ENCODE measurements around the gene BMF.
"Not testable (repeated sequence)": the region's sequence is repeated elsewhere in the genome, so short reads cannot be mapped to it uniquely, and the experiment has no call there.

The BMF gene

DNA sequence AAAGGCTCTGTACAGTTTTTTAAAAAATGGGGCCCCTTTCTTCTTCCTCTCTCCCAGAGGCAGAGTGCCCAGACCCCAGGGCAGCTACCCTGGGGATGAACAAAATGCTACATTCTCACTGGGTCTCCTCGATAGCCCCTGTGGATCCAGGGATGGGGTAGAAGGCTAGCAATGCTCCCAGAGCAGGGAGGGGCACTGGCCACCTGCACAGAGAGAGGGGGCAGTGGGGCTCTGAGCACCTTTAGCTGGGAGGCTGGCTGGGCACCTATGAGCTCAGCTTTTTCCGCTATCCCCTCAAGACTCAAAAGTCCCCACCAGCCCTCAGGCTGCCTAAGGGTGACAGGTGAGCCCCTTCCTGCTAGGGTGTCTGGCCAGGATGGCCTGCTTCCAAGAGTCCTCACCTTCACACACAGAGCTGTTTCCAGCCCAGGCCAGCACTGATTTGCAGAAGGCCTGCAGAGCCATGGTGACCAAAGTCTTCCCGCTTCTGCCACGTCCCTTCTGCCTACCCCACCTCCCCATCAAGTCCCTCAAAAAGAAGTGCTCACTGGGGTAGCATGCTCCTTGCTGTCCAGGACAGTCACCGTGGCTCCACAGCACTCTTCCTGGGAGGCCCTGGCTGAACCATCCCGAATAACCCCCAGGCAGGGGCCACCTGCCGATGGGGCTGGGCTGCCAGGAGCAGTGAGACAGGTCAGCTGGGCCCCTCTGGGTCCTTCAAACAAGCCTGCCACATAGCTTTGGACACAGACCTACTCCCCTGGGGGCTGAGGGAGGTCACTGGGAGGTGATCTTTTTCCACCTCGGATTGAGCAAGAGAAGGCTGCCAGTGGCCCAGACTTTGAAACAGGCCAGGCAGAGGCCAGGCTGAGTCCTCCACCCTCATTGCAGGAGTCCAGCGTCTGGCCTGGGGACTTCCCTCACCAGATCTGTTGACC lies 20.4 kb downstream of the BMF start:
- DNase-seq (ENCODE audit: low spot score) = no peak

- DNase-seq (ENCODE audit: low spot score) = no peak
These were observed 21.4 kb downstream of the BMF start for GRCh38 chr15:40087068-40087810.

- no peak for DNase-seq (ENCODE audit: low spot score)
These were observed 23.4 kb downstream of the BMF start for GRCh38 chr15:40085266-40085665.

DNA sequence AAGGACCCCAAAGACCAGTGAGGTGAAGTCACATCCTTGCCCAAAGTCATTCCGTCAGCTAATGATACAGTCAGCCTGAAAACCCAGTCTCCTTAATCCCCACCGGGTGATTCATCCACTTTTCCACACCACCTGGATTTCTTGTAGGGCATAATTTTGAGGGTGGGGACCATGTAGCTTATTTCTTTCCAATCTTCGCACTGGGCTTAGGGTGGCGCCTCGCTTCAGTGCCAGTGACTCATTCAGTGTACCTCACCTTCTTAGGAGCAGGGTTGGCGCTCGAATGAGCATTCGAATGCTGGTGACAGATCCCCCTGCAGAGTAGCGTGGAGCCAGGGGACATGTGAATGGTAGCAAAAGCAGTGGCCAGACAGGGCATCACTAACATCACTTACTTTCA lies 24.0 kb downstream of the BMF start:
- DNase-seq (ENCODE audit: low spot score) = no peak

- no peak for DNase-seq (ENCODE audit: low spot score)
These were observed 26.3 kb downstream of the BMF start for GRCh38 chr15:40082195-40082883.

- no peak for DNase-seq (ENCODE audit: low spot score)
These were observed 26.9 kb downstream of the BMF start for GRCh38 chr15:40081691-40082194.

DNA sequence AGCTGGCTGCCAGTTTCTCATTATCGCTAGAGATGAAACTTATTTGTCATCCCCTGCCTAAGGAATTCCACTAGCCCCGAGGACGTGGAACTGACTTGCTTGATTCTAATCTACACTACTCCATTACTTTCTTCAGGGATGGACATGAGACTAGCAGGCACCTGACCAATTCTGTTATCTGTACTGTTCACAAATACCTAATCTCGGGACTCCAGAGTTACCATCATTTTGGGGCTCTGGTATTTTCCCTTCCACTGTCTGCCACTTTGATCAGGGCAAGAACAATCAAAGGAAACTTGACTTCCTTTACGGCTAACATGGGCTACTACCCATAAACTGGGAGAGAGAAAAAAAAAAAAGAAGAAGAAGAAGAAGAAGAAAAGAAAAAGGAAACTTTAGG lies 27.8 kb downstream of the BMF start:
- no peak for DNase-seq (ENCODE audit: low spot score)

DNA sequence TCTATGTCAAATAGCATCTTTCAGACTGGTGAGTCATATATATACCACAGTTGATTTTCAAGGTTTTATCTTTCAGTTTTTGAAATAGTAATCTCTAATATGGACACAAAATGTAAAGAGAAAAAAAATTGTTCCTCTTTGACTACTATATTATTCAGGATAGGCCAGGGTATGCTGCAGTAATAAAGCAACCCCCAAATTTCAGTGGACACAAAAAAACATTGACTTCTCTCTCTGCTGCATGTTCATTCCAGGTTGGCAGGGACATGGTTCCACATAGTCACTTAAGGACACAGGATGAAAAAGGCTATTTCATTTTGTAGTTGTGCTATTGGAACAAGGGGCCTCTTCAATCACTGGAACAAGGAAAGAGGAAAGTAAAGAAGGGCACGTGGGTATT lies 28.6 kb downstream of the BMF start:
- no peak for DNase-seq (ENCODE audit: low spot score)

GRCh38 chr15:40079456-40079855 lies 29.2 kb downstream of the BMF start:
- DNase-seq (ENCODE audit: low spot score) = no peak

DNA sequence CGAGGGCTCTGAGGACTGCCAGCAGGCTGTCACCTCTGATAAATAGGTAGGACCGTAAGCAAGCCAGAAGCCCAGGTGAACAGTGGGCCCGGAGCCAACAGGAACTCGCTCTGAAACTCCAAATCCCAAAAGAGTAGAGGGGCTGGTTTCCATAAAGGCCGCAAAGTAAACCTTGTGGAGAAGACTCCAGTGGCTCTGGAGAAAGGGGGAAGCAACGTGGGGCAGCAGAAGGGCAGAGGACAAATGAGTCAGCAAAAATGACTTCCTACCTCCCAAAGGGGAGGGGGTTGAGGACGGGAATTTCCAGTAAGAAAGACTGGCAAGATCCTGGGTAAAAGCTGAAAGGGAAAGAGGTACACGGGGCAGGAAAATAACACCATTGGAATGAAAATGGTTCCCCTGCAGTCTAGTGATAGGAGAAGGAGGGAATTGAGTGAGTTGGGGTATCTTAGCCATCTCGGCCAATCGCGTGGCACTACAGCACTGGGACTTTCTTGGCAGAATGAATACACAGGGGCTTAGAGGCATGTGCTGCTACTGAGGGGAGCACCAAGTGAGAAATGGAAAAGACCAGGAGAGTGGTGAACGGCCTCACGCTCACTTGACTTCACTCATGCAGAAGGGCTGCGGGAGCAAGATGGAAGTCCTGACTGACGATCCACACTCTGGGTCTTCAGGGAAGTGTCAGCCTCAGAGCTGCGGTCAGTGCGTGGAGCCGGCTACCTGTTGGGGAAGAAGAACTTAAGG lies 33.2 kb downstream of the BMF start:
- DNase-seq (ENCODE audit: low spot score) = no peak

- not testable (repeated sequence) for DNase-seq (ENCODE audit: low spot score)
These were observed 34.0 kb downstream of the BMF start for GRCh38 chr15:40074656-40075055.

DNA sequence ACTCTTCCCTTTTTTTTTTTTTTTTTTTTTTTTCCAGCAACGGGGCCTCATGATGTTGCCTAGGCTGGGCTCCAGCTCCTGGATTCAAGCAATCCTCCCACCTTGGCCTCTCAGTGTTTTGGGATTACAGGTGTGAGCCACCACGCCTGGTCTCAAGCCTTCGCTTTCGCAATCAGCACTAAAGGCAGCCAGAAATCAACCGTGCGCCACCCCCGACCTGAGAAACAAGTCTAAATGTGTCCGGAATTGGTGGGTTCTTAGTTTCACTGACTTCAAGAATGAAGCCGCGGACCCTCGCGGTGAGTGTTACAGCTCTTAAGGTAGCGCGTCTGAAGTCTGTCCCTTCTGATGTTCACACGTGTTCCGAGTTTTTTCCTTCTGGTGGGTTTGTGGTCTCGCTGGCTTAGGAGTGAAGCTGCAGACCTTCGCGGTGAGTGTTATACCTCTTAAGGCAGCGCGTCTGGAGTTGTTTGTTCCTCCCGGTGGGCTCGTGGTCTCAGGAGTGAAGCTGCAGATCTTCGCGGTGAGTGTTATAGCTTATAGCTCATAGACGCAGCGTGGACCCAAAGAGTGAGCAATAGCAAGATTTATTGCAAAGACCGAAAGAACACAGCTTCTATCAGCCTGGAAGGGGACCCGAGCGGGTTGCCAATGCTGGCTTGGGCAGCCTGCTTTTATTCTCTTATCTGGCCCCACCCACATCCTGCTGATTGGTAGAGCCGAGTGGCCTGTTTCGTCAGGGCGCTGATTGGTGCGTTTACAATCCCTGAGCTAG lies 34.8 kb downstream of the BMF start:
- DNase-seq (ENCODE audit: low spot score) = not testable (repeated sequence)

DNA sequence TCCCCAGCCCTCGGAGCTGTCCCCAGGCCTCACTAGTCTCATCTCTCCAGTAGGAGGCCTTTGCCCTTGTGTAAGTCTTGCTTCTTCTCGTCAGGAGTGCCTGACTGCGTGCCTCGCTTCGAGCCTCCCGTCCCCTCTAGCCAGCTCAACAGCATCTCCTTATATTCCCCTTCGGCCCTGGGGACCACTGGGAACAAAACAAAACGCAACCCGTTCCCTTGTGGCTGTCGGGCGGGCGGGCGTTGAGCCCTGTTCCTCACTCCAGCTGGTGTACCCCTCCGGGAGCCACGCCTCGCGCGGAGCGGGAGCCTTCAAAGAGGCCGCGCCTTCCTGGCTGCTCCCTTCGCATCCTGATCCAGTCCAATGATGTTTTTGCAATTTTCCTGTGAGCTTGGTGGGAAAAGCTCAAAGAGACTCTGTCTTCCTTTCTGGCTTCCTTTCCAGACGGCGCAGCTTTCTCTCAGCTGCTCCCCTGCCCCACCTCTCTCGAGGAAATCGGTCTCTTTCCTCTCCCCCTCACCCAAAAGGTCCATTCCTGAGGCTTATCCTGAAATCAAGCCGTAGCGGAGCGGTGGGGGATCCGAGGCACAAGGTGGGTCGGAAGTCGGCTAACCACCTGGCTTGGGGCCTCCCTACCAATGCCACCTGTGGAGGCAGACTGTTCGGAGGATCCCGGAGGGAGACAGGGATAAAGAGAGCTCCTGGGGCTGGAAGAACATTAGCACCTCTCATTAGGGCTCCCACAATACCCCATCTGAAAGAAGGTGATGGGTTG lies 36.3 kb downstream of the BMF start:
- DNase-seq (ENCODE audit: low spot score) = no peak

GRCh38 chr15:40070608-40071218 lies 38.0 kb downstream of the BMF start:
- DNase-seq (ENCODE audit: low spot score) = no peak

GRCh38 chr15:40070166-40070557 lies 38.5 kb downstream of the BMF start:
- DNase-seq (ENCODE audit: low spot score) = no peak

GRCh38 chr15:40069178-40070165 lies 39.2 kb downstream of the BMF start:
- DNase-seq (ENCODE audit: low spot score) = no peak

DNA sequence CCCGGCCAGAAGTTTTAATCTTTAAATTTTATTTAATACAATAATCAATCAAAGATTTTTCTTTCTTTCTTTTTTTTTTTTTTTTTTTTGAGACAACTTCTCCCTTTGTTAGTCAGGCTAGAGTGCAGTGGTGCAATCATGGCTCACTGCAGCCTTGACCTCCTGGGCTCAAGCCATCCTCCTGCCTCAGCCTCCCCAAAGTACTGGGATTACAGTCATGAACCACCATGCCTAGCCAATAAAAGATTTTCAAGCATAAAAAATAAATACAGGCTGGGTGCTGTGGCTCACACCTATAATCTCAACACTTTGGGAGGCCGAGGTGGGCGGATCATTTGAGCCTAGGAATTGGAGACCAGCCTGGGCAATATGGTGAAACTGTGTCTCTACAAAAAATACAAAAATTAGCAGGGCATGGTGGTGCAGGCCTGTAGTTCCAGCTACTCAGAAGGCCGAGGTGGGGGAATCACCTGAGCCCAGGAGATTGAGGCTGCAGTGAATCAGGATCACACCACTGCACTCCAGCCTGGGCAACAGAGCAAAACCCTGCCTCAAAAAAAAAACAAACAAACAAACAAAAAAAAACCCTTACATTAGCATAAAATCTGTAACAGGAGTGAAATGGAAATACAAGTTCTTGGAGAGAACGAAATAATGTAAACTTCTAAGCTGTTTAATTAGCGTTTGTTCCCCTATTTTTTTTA lies 40.6 kb downstream of the BMF start:
- DNase-seq (ENCODE audit: low spot score) = no peak

DNA sequence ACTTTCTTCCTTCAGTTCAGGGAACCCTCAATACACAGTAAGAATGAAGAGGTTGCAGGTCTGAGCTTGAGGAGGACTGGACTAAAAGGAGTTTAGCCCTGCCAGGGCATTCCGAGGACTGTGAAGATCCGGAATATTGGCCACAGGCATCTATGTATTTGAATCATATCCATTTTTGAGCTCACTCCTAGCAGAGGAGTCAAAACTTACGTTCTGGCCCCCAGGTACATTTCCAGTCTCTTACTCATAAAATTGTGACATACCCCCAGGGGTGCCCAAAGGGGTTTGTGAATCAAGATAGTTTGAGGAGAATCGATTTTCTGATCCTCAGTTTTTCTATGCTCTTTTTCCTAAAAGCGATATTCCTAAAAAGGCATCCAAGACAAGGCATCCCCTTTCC lies 42.1 kb downstream of the BMF start:
- no peak for DNase-seq (ENCODE audit: low spot score)
